Heart left ventricle (tissue), 16 donors: Measurements from ENCODE around the gene GRXCR2. TPM values are rescaled to one million over a fixed set of nuclear protein-coding genes. Genes with fewer than 3 reads are reported as not detected.

Experiments used
- ATAC-seq, 4 donors: fragments of 200-7000 bp; cut with Tn5 transposase; one replicate each; pipeline ENCODE4 v1.9.1; 2020 to 2022; ENCODE audit warnings: moderate library complexity in 4 of 4, mild to moderate bottlenecking in 3 of 4, moderate number of reproducible peaks in 1 of 4
- DNase-seq, 5 donors: peaks; one replicate each; pipeline ENCODE4 v3.0.0-alpha.2; 2020
- H3K27ac ChIP-seq, 12 donors: fragments of 200-600 bp; sonication (generic) in 4 of 12; one replicate each; pipeline versions ENCODE4 v1.5.0 to v1.8.0; 2016 to 2022; ENCODE audit warnings: mild to moderate bottlenecking in 2 of 12
- H3K27me3 ChIP-seq, 9 donors: fragments of 200-600 bp; sonication (generic) in 2 of 9; one replicate each; pipeline versions ENCODE4 v1.5.1 to v1.8.0; 2016 to 2022; ENCODE audit warnings: mild to moderate bottlenecking in 3 of 9
- H3K36me3 ChIP-seq, 9 donors: fragments of 200-600 bp; sonication (generic) in 2 of 9; one replicate each; pipeline versions ENCODE4 v1.5.0 to v1.8.0; 2018 to 2022; ENCODE audit warnings: mild to moderate bottlenecking in 2 of 9
- H3K4me1 ChIP-seq, 12 donors: fragments of 200-600 bp; sonication (generic) in 4 of 12; one replicate each; pipeline versions ENCODE4 v1.5.0 to v1.8.0; 2016 to 2022; ENCODE audit warnings: mild to moderate bottlenecking in 3 of 12
- H3K4me3 ChIP-seq, 12 donors: fragments of 200-600 bp; sonication (generic) in 4 of 12; one replicate each; pipeline versions ENCODE4 v1.5.0 to v1.8.0; 2017 to 2022; ENCODE audit warnings: mild to moderate bottlenecking in 9 of 12, moderate library complexity in 4 of 12
- H3K9me3 ChIP-seq, 12 donors: fragments of 200-600 bp; sonication (generic) in 4 of 12; one replicate each; pipeline versions ENCODE4 v1.5.0 to v1.8.0; 2016 to 2022; ENCODE audit warnings: mild to moderate bottlenecking in 1 of 12
- POLR2A ChIP-seq, 2 donors: fragments of 450-650 bp; IDR thresholded peaks; one replicate each; pipeline ENCODE4 v1.6.1; 2017; ENCODE audit warnings: antibody characterized with exemption in 2 of 2, mild to moderate bottlenecking in 2 of 2, moderate library complexity in 2 of 2
- WGBS, 4 donors: extraction: QIAGEN DNeasy Blood & Tissue Kit in 2 of 4; methylation state at CpG; one replicate each; pipeline versions ENCODE4 v1.1.5 to v1.1.7; 2013 to 2018; 5-methylcytosine and 5-hydroxymethylcytosine counted together
- intact Hi-C, 10 donors: fragments of 100-400 bp; cut with DNase I; formaldehyde crosslinking; loops; one replicate each; pipeline versions ENCODE4 v1.11.1 to v1.14.2; 2022
- polyA plus RNA-seq, 2 donors: library from polyadenylated mRNA; stranded (reverse); fragments of 200-250 nt; gene quantifications; one replicate each; pipeline ENCODE4 v1.2.3, GENCODE V29; 2013
- total RNA-seq, 9 donors: library from RNA; depleted of rRNA in 2 of 9; stranded (reverse); fragments of >200 nt in 2 of 9; fragmentation: NEBNext Ultra II Directional in 3 of 9; extraction: Animal tissue kit (Norgen Biotek cat#: 25700) in 3 of 9; gene quantifications; one replicate each; pipeline versions ENCODE4 v1.1.0 to v1.2.4, GENCODE V29; 2016 to 2023
- TF ChIP-seq, protein P1 (sequence below), 12 donors: fragments of 200-600 bp; sonication (generic) in 4 of 12; IDR thresholded peaks; one replicate each; pipeline versions ENCODE4 v1.5.0 to v1.8.0; 2018 to 2022; ENCODE audit warnings: antibody characterized with exemption in 12 of 12, mild to moderate bottlenecking in 5 of 12
- donor health status: ischemic (EF 13 %, LVEDD 7.1; RV severe dilation, severe dysfunction).
- donor health status: healthy with polysubstance abuse.
- donor health status: DM: no; HTN: yes; CAD: no.
- donor health status: DM: no; HTN: no; CAD: no.
- donor health status: ischemic (EF 25% LVEDD 6.9; RV normal size, moderate dysfunction).
- donor health status: ischemic (EF 25% LVEDD 5.7; RV mildly dilated, moderate dysfunction).
- donor health status: healthy.
- donor health status: DM: yes; HTN: yes; CAD: no.
- donor health status: ischemic (EF 35%, LVEDD 5.7; RV mildly dilated, moderate dysfunction).
- donor health status: nonischemic (EF 11% LVEDD 7.7; RV severe dilation, severe dysfunction).
- donor health status: DM: yes; HTN: yes; CAD: no.
- donor health status: PGD.
- donor health status: ischemic (EF 29% LVEDD 5.4; RV normal size, mild dysfunction).
- donor health status: nonischemic (EF 23%, LVEDD 6.1; RV moderate dilation, normal function).

Gene GRXCR2
- total and polyA plus RNA-seq, 11 donors, result 0.28 to 5.7 (median 0.80) TPM; not detected in 3

DNA sequence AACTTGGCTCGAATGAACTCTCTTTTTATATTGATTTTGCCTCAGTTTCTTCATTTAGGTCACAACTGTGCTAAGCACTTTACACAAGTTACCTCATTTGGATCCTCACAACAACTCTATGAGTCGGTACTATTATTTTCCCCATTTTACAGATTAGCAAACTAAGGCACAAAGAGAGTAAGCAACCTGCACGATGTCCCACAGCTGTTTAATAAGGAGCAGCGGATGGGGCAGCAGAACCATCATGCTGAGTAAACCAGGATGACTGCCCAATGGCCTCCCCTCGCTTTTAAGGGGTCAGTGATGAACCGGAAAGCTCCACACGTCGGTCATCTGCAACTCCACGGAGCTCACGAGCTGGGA, 38.3 kb downstream of the GRXCR2 start:
- Histone ChIP-seq H3K4me1 (peaks cover 0 to 28% (median 14%) of the 10 kb centered on the region in 12 donors), H3K27me3 (no peaks in the 10 kb centered on the region), H3K4me3 (peak overlapping the region; percentile 65 to 85 (median 76)), H3K9me3 (no peaks in the 10 kb centered on the region), H3K27ac (peak overlapping the region in 7 of 12 donors; percentile 54 to 82 (median 69)), H3K36me3 (no peaks in the 10 kb centered on the region)
- TF ChIP-seq POLR2A (IDR thresholded peaks at IDR 0.05), result no peak
- TF ChIP-seq, protein P1, sequence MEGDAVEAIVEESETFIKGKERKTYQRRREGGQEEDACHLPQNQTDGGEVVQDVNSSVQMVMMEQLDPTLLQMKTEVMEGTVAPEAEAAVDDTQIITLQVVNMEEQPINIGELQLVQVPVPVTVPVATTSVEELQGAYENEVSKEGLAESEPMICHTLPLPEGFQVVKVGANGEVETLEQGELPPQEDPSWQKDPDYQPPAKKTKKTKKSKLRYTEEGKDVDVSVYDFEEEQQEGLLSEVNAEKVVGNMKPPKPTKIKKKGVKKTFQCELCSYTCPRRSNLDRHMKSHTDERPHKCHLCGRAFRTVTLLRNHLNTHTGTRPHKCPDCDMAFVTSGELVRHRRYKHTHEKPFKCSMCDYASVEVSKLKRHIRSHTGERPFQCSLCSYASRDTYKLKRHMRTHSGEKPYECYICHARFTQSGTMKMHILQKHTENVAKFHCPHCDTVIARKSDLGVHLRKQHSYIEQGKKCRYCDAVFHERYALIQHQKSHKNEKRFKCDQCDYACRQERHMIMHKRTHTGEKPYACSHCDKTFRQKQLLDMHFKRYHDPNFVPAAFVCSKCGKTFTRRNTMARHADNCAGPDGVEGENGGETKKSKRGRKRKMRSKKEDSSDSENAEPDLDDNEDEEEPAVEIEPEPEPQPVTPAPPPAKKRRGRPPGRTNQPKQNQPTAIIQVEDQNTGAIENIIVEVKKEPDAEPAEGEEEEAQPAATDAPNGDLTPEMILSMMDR (IDR thresholded peaks at IDR 0.05), result no peak
- 16 to 23% (median 18%) methylated on average over 10 of the region's 10 CpGs for WGBS, 4 donors
- no peak for DNase-seq
- no peak for ATAC-seq
- intact Hi-C loops, result loop anchor here in 7 of 10 donors (5.0 to 10.0 kb wide), 5 partner anchors 150 to 290 kb away; no protein-coding TSS in a partner anchor

DNA sequence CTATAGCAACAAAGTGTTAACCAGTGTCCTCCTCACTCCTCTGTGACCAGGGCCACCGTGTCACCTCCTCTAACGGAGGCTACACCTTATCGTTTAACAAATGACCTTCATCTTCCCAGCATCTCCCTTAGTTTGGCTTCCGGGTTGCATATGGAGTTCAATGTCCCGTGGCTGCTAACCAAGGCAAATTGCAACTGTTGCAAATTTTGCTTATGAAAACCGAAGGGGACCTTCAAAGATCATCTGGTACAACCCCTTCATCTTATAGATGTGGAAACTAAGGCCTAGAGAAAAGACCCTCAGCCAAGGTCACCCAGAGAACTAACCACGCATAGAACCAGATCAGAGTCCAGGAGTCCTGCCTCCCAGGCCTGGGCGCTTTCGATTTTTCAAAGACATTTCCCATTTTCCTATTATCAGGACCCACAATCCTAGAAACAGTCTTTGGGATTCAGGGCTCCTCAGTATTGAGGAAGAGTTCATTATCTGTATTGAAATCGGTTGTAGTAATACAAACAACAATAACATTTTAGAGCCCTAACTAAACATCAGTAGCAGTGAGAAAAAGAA, 39.1 kb downstream of the GRXCR2 start:
- intact Hi-C loops, result loop anchor here in 7 of 10 donors (5.0 to 10.0 kb wide), 5 partner anchors 149 to 291 kb away; no protein-coding TSS in a partner anchor
- TF ChIP-seq, protein P1 (IDR thresholded peaks at IDR 0.05), result no peak
- no peak for TF ChIP-seq POLR2A (IDR thresholded peaks at IDR 0.05)
- DNase-seq (no peak), ATAC-seq (no peak)
- H3K9me3 ChIP-seq, result no peaks in the 10 kb centered on the region
- H3K36me3 ChIP-seq, result no peaks in the 10 kb centered on the region
- peaks cover 0 to 28% (median 14%) of the 10 kb centered on the region in 12 donors for H3K4me1 ChIP-seq
- H3K27me3 ChIP-seq, result no peaks in the 10 kb centered on the region
- H3K4me3 ChIP-seq, result no peak overlapping the region
- 73 to 79% (median 77%) methylated on average over 10 of the region's 10 CpGs for WGBS, 4 donors
- H3K27ac ChIP-seq, result no peak overlapping the region

DNA sequence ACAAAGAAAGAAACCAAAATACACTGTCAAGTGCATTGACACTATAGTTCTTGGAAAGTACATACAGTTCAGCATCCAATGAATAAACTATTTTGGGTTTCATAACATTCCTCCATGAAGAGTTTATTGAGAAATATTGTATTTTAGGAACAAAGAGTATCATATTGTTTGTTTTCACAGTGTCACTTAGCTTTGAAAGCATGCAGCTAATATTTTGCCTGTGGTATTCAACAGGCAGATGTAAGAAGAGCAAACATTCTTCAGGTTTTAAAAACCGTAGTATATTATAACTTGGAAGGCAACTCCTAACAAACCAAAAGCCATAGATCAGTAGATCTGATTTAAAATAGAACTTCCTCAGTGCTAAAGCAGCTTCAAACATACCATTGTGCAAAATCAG, 42.2 kb downstream of the GRXCR2 start:
- Histone ChIP-seq H3K27me3 (no peaks in the 10 kb centered on the region), H3K36me3 (no peaks in the 10 kb centered on the region), H3K4me1 (peaks cover 0 to 23% (median 10%) of the 10 kb centered on the region in 12 donors), H3K9me3 (no peaks in the 10 kb centered on the region), H3K27ac (no peak overlapping the region), H3K4me3 (no peak overlapping the region)
- TF ChIP-seq POLR2A (IDR thresholded peaks at IDR 0.05), result no peak
- TF ChIP-seq, protein P1 (IDR thresholded peaks at IDR 0.05), result no peak
- 27 to 69% (median 58%) methylated on average over 1 of the region's 1 CpG for WGBS, 4 donors
- no peak for DNase-seq
- no peak for ATAC-seq
- intact Hi-C loops, result loop anchor here in 7 of 10 donors (5.0 to 10.0 kb wide), 5 partner anchors 146 to 294 kb away; no protein-coding TSS in a partner anchor

DNA sequence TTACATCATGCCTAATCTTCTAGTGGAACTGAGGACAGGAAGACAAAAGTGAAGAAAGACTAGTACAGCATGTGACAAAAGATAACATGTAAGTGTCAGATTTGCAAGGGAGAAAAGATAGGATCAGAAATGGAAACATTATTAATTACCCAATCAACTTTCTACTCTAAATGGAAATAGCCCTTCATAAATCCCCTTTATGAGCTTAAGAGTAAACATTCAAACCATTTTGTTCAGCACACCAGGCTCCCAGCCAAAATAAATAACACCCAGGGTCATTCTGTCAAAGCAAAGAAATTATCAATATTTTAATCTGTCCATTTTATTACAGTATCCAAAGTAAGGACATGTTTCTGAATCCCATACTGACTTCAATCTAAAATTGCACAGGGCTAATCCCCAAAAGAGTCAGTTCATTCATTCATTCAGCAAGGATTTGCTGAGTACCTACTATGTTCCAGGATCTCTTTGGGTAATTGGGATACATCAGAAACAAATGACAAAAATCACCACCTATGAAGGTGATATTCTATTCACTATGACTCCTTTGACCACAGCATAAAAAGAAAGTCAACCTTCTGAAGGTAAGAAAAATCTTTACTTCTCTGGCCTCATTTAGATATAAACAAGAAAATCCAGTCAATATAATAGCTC, 43.0 kb downstream of the GRXCR2 start:
- H3K9me3 ChIP-seq, result no peaks in the 10 kb centered on the region
- H3K36me3 ChIP-seq, result no peaks in the 10 kb centered on the region
- ATAC-seq, result no peak
- H3K4me1 ChIP-seq, result peaks cover 0 to 21% (median 9%) of the 10 kb centered on the region in 12 donors
- TF ChIP-seq, protein P1 (IDR thresholded peaks at IDR 0.05), result no peak
- no peak for TF ChIP-seq POLR2A (IDR thresholded peaks at IDR 0.05)
- no peak overlapping the region for H3K27ac ChIP-seq
- DNase-seq, result no peak
- H3K27me3 ChIP-seq, result no peaks in the 10 kb centered on the region
- intact Hi-C loops, result loop anchor here (5.0 to 10.0 kb wide), 9 partner anchors 138 to 1628 kb away; no protein-coding TSS in a partner anchor
- no peak overlapping the region for H3K4me3 ChIP-seq
